T-helper 2 cell treated with Interferon-gamma antibody and Interleukin-4, amounts not matched to agents 100 ng/mL and 5 ng/mL, for 36 hours (primary cell): ENCODE measurements around the gene STK25. TPM values are rescaled to one million over a fixed set of nuclear protein-coding genes. Genes with fewer than 3 reads are reported as not detected.

Source experiments
- intact Hi-C: fragments of 100-400 bp; cut with micrococcal nuclease; formaldehyde crosslinking; loops from one replicate; pipeline ENCODE4 v1.15.1; 2023
- total RNA-seq: library from RNA; stranded (reverse); gene quantifications from 2 replicates; pipeline ENCODE4 v1.2.3, GENCODE V29; 2022

STK25 gene
- 110 and 112 TPM in 2 replicates for total RNA-seq

GRCh38 chr2:241508240-241509154, at the start of gene STK25:
Gene STK25 (minus strand): TSS chr2:241508584. CDS start chr2:241508035, 549 bp downstream.
- intact Hi-C loops: loop anchor here (1.0 to 2.0 kb wide), 8 partner anchors 32 to 373 kb away; partner anchors contain the start of genes ATG4B, DTYMK, FARP2 and THAP4

- intact Hi-C loops: no loop called here
Observed at GRCh38 chr2:241556746-241557145, 48.4 kb upstream of the STK25 start.

GRCh38 chr2:241555711-241556110, 47.3 kb upstream of the STK25 start:
- intact Hi-C loops: no loop called here

GRCh38 chr2:241554610-241555322, 46.4 kb upstream of the STK25 start:
- intact Hi-C loops: no loop called here

GRCh38 chr2:241553981-241554380, 45.6 kb upstream of the STK25 start:
- intact Hi-C loops: no loop called here

GRCh38 chr2:241553512-241553830, 45.1 kb upstream of the STK25 start:
- intact Hi-C loops: no loop called here

GRCh38 chr2:241551998-241552737, 43.8 kb upstream of the STK25 start:
- intact Hi-C loops: no loop called here

- intact Hi-C loops: no loop called here
Observed at GRCh38 chr2:241551599-241551997, 43.2 kb upstream of the STK25 start.

- intact Hi-C loops: no loop called here
Observed at GRCh38 chr2:241550616-241551580, 42.5 kb upstream of the STK25 start.

- intact Hi-C loops: no loop called here
Observed at GRCh38 chr2:241548451-241548835, 40.1 kb upstream of the STK25 start.

GRCh38 chr2:241547781-241548450, 39.5 kb upstream of the STK25 start:
- intact Hi-C loops: no loop called here

GRCh38 chr2:241546771-241547498, 38.6 kb upstream of the STK25 start:
- intact Hi-C loops: no loop called here

- intact Hi-C loops: no loop called here
Observed at GRCh38 chr2:241545523-241546473, 37.4 kb upstream of the STK25 start.

GRCh38 chr2:241545106-241545505, 36.7 kb upstream of the STK25 start:
- intact Hi-C loops: no loop called here

GRCh38 chr2:241542278-241542605, 33.9 kb upstream of the STK25 start:
- intact Hi-C loops: no loop called here

GRCh38 chr2:241541564-241542277, 33.3 kb upstream of the STK25 start:
- intact Hi-C loops: loop anchor here (1.0 to 2.0 kb wide), 2 partner anchors 33 to 185 kb away; partner anchors contain the start of genes FARP2 and STK25

GRCh38 chr2:241540771-241541561, 32.6 kb upstream of the STK25 start:
- intact Hi-C loops: loop anchor here (1.0 to 2.0 kb wide), 2 partner anchors 32 to 185 kb away; partner anchors contain the start of genes FARP2 and STK25
